Hippocampal formation (tissue), 2 donors: ENCODE results near the gene ZNF705A.
"Not testable (repeated sequence)": the region's sequence is repeated elsewhere in the genome, so short reads cannot be mapped to it uniquely, and the experiment has no call there.

Source experiments
- DNase-seq, 2 donors: peaks; one replicate each; lab custom pipeline; 2025; lab: John Stamatoyannopoulos, UW

Gene ZNF705A

GRCh38 chr12:8156845-8157244, at the start of gene ZNF705A:
Gene ZNF705A (plus strand): TSS chr12:8157015. CDS start chr12:8172626, 15,611 bp downstream.
- no peak for DNase-seq

- peak; percentile 64 to 75 for DNase-seq
These were observed 47.9 kb upstream of the ZNF705A start for GRCh38 chr12:8108808-8109398.

- not testable (repeated sequence) for DNase-seq
These were observed 43.7 kb upstream of the ZNF705A start for GRCh38 chr12:8113117-8113516.

GRCh38 chr12:8120072-8120713, 36.6 kb upstream of the ZNF705A start:
- no peak for DNase-seq

GRCh38 chr12:8123124-8123912, 33.5 kb upstream of the ZNF705A start, which contains the start of gene CLEC4A:
Gene CLEC4A (plus strand): TSS chr12:8123617. CDS start chr12:8123879, 262 bp downstream.
- peak in 1 of 2 donors; percentile 6 for DNase-seq

GRCh38 chr12:8127138-8127537, 29.7 kb upstream of the ZNF705A start:
- no peak for DNase-seq

- not testable (repeated sequence) for DNase-seq
These were observed 23.0 kb upstream of the ZNF705A start for GRCh38 chr12:8133636-8134397.

- DNase-seq, result not testable (repeated sequence)
These were observed 22.4 kb upstream of the ZNF705A start for GRCh38 chr12:8134398-8134930.

- not testable (repeated sequence) for DNase-seq
These were observed 15.2 kb upstream of the ZNF705A start for GRCh38 chr12:8141647-8142046.

- no peak for DNase-seq
These were observed 13.6 kb upstream of the ZNF705A start for GRCh38 chr12:8143261-8143660.

GRCh38 chr12:8145754-8146441, 10.9 kb upstream of the ZNF705A start:
- peak; percentile 59 to 70 for DNase-seq

GRCh38 chr12:8146442-8146771, 10.4 kb upstream of the ZNF705A start:
- no peak for DNase-seq

GRCh38 chr12:8154526-8154925, 2.3 kb upstream of the ZNF705A start:
- DNase-seq, result no peak

GRCh38 chr12:8156416-8156815, 399 bp upstream of the ZNF705A start:
- no peak for DNase-seq

GRCh38 chr12:8157484-8158198, 826 bp downstream of the ZNF705A start:
- no peak for DNase-seq

- DNase-seq, result not testable (repeated sequence)
These were observed 16.1 kb downstream of the ZNF705A start for GRCh38 chr12:8172911-8173310.

- DNase-seq, result peak; percentile 43 to 75
These were observed 23.3 kb downstream of the ZNF705A start for GRCh38 chr12:8179989-8180585.

GRCh38 chr12:8181271-8181670, 24.5 kb downstream of the ZNF705A start:
- DNase-seq, result not testable (repeated sequence)

- DNase-seq, result not testable (repeated sequence)
These were observed 26.1 kb downstream of the ZNF705A start for GRCh38 chr12:8182923-8183322.

GRCh38 chr12:8183346-8183745, 26.5 kb downstream of the ZNF705A start:
- DNase-seq, result not testable (repeated sequence)
